Measurements from ENCODE around the gene CHL1. TPM values are rescaled to one million over a fixed set of nuclear protein-coding genes. Genes with fewer than 3 reads are reported as not detected.

The CHL1 gene
- total and polyA plus RNA-seq, 2 experiments from 2014 or later, result 1.4 to 1.9 TPM

- no peak for ATAC-seq
- H3K27me3 ChIP-seq (ENCODE audit: insufficient read depth), result no peaks in the 10 kb centered on the region
- H4K20me1 ChIP-seq (replicated peaks; ENCODE audit: insufficient read depth), result no peaks in the 10 kb centered on the region
- no peaks in the 10 kb centered on the region for H3K4me1 ChIP-seq (ENCODE audit: insufficient read depth)
- H3K79me2 ChIP-seq (replicated peaks; ENCODE audit: insufficient read depth), result no peaks in the 10 kb centered on the region
- Mint-ChIP-seq H3K9me3 (peaks cover 83% of the 10 kb centered on the region), H3K27ac (no peak overlapping the region), H3K27me3 (ENCODE audit: insufficient read depth, low read depth, poor library complexity) (no peaks in the 10 kb centered on the region), H3K4me3 (no peak overlapping the region), H3K4me1 (no peaks in the 10 kb centered on the region), H3K36me3 (ENCODE audit: low read depth) (peaks cover 5% of the 10 kb centered on the region; the same call in 2 of the 3 replicates)
- H3F3A ChIP-seq (replicated peaks; ENCODE audit: low read depth), result no peaks in the 10 kb centered on the region
- H3K4me3 ChIP-seq, result no peak overlapping the region
- H3K36me3 ChIP-seq (ENCODE audit: insufficient read depth), result no peaks in the 10 kb centered on the region
- no peak overlapping the region for H3K27ac ChIP-seq (ENCODE audit: low read depth)
- no peak overlapping the region for H2AFZ ChIP-seq
- TF ChIP-seq CREB1 (CRISPR knock-in tag; IDR thresholded peaks at IDR 0.05; ENCODE audit: low read depth) (no peak), CTCF (conservative IDR thresholded peaks at IDR 0.05; ENCODE audit: low read depth in 2 of 2) (no peak), EZH2phosphoT487 (IDR thresholded peaks at IDR 0.05; ENCODE audit: unreplicated experiment) (no peak), EZH2 (IDR thresholded peaks at IDR 0.05; ENCODE audit: low read depth, unreplicated experiment) (no peak), JUNB (IDR thresholded peaks at IDR 0.05; ENCODE audit: unreplicated experiment) (no peak), ZNF331 (CRISPR knock-in tag; IDR thresholded peaks at IDR 0.05; ENCODE audit: low read depth) (no peak), NANOG (IDR thresholded peaks at IDR 0.05; ENCODE audit: borderline replicate concordance) (no peak), ZNF462 (CRISPR knock-in tag; IDR thresholded peaks at IDR 0.05) (no peak), POLR2AphosphoS5 (IDR thresholded peaks at IDR 0.05; ENCODE audit: low read depth) (no peak), STAT1 (IDR thresholded peaks at IDR 0.05; ENCODE audit: unreplicated experiment) (no peak), ZNF114 (CRISPR knock-in tag; IDR thresholded peaks at IDR 0.05) (no peak), REST (IDR thresholded peaks at IDR 0.05; ENCODE audit: unreplicated experiment) (no peak), ETS1 (IDR thresholded peaks at IDR 0.05) (no peak)
- H3K4me2 ChIP-seq, result no peak overlapping the region
- no peaks in the 10 kb centered on the region for H3K9me2 ChIP-seq (ENCODE audit: insufficient read depth)
- no peak for DNase-seq (ENCODE audit: low spot score)
These were observed 134.0 kb downstream of the CHL1 start for GRCh38 chr3:330494-331115.
